Peyer's patch (tissue), 4 donors: ENCODE results near the gene PSMB2.
"Not testable (repeated sequence)": the region's sequence is repeated elsewhere in the genome, so short reads cannot be mapped to it uniquely, and the experiment has no call there.

Experiments
- CTCF ChIP-seq, 6 experiments: fragments of 450-650 bp in 4 of 6; fragments of 200-600 bp in 2 of 6; sonication (generic) in 1 of 6; IDR thresholded peaks; one replicate each; pipeline ENCODE4 v1.5.1; 2017 to 2019; ENCODE audit warnings: antibody characterized with exemption in 6 of 6, mild to moderate bottlenecking in 3 of 6, moderate library complexity in 1 of 6
- POLR2A ChIP-seq, 2 donors: fragments of 450-650 bp; IDR thresholded peaks; one replicate each; pipeline ENCODE4 v1.5.1; 2017; ENCODE audit warnings: antibody characterized with exemption in 2 of 2, mild to moderate bottlenecking in 2 of 2, moderate library complexity in 2 of 2

DNA sequence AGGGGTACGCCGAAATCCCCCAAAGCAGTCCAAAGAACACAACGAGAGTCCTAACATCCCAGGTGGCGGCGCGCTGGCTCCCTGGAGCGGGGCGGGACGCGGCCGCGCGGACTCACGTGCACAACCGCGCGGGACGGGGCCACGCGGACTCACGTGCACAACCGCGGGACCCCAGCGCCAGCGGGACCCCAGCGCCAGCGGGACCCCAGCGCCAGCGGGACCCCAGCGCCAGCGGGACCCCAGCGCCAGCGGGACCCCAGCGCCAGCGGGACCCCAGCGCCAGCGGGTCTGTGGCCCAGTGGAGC, 64.6 kb downstream of the PSMB2 start:
- TF ChIP-seq POLR2A, CTCF (IDR thresholded peaks at IDR 0.05): not testable (repeated sequence)
